B cell (primary cell): ENCODE results near the gene CDH13. TPM values are rescaled to one million over a fixed set of nuclear protein-coding genes. Genes with fewer than 3 reads are reported as not detected.

ENCODE experiments used
- ATAC-seq: fragments of 200-7000 bp; cut with Tn5 transposase; one replicate; pipeline ENCODE4 v1.10.0; 2021; ENCODE audit warnings: low read depth, mild to moderate bottlenecking, moderate number of reproducible peaks, moderate library complexity
- CTCF ChIA-PET: fragments of 350-600 bp; sonication (Branson Sonifier 250); formaldehyde crosslinking; loops from one replicate; lab custom pipeline; 2021; ENCODE audit warnings: antibody characterized with exemption, inconsistent platforms; lab: Charles Lee
- POLR2A ChIA-PET: fragments of 350-600 bp; sonication (Branson Sonifier 250); formaldehyde crosslinking; loops from one replicate; lab custom pipeline; 2021; ENCODE audit warnings: antibody characterized with exemption; lab: Charles Lee
- DNase-seq: peaks from one replicate; pipeline ENCODE4 v3.0.0; 2013
- H2AFZ ChIP-seq: 2 replicates; pipeline ENCODE4 v1.6.1; 2012; ENCODE audit warnings: mild to moderate bottlenecking, low read depth, low read length; ENCODE audit not compliant: insufficient read depth, poor library complexity, severe bottlenecking
- H3K27ac ChIP-seq, 2 donors: 1 replicate in 1 of 2; 2 replicates in 1 of 2; pipeline ENCODE4 v1.5.1; 2012 to 2013; ENCODE audit warnings: low read length in 2 of 2, mild to moderate bottlenecking in 2 of 2, moderate library complexity in 1 of 2
- H3K27me3 ChIP-seq, 4 experiments: fragments of 200-600 bp in 1 of 4; sonication (generic) in 1 of 4; replicated peaks in 1 of 4; 1 replicate in 2 of 4; 2 replicates in 2 of 4; pipeline versions ENCODE4 v1.6.1 to v1.7.0; 2013 to 2016; ENCODE audit warnings: low read length in 3 of 4, mild to moderate bottlenecking in 2 of 4, mixed read lengths in 1 of 4, moderate library complexity in 1 of 4; ENCODE audit not compliant: insufficient read depth in 4 of 4, control insufficient read depth in 3 of 4; ENCODE audit errors: control extremely low read depth in 1 of 4
- H3K36me3 ChIP-seq, 2 experiments: replicated peaks in 1 of 2; 1 replicate in 1 of 2; 2 replicates in 1 of 2; pipeline versions ENCODE4 v1.6.1 to v1.7.1; 2013; ENCODE audit warnings: low read length in 1 of 2; ENCODE audit not compliant: insufficient read depth in 2 of 2, control insufficient read depth in 1 of 2; ENCODE audit errors: control extremely low read depth in 1 of 2, extremely low read depth in 1 of 2
- H3K4me1 ChIP-seq, 2 donors: fragments of 200-600 bp in 1 of 2; sonication (generic) in 1 of 2; 1 replicate in 1 of 2; 2 replicates in 1 of 2; pipeline versions ENCODE4 v1.5.1 to v1.6.1; 2013 to 2017; ENCODE audit warnings: low read length in 2 of 2; ENCODE audit not compliant: control insufficient read depth in 2 of 2, insufficient read depth in 2 of 2
- H3K4me2 ChIP-seq: replicated peaks from 2 replicates; pipeline ENCODE3; 2012; ENCODE audit warnings: mild to moderate bottlenecking, low read depth, low read length; ENCODE audit not compliant: poor library complexity, severe bottlenecking
- H3K4me3 ChIP-seq, 5 experiments: fragments of 200-600 bp in 1 of 5; sonication (generic) in 1 of 5; 1 replicate in 3 of 5; 2 replicates in 2 of 5; pipeline versions ENCODE4 v1.5.1 to v1.7.0; 2011 to 2016; ENCODE audit warnings: low read length in 4 of 5, mild to moderate bottlenecking in 4 of 5, low read depth in 2 of 5, control low read depth in 1 of 5, moderate library complexity in 1 of 5; ENCODE audit not compliant: insufficient read depth in 1 of 5; ENCODE audit errors: control extremely low read depth in 1 of 5, extremely low read depth in 1 of 5
- H3K79me2 ChIP-seq: fragments of 200-600 bp; sonication (generic); one replicate; pipeline ENCODE4 v1.6.0; 2016; ENCODE audit warnings: low read length; ENCODE audit not compliant: control insufficient read depth, insufficient read depth
- H3K9ac ChIP-seq: fragments of 200-600 bp; sonication (generic); 2 replicates; pipeline ENCODE4 v1.6.1; 2017; ENCODE audit warnings: mild to moderate bottlenecking, low read length, moderate library complexity
- H3K9me3 ChIP-seq, 3 donors: one replicate each; pipeline versions ENCODE4 v1.6.1 to v1.7.1; 2013; ENCODE audit warnings: low read length in 2 of 3; ENCODE audit not compliant: control insufficient read depth in 2 of 3, insufficient read depth in 1 of 3; ENCODE audit errors: control extremely low read depth in 1 of 3
- H4K20me1 ChIP-seq: 2 replicates; pipeline ENCODE4 v1.6.0; 2012; ENCODE audit warnings: mild to moderate bottlenecking, low read length; ENCODE audit not compliant: insufficient read depth, control insufficient read depth, poor library complexity, severe bottlenecking
- H3K27ac Mint-ChIP-seq: one replicate; pipeline ENCODE4 v1.8.0; 2021; ENCODE audit warnings: mixed read lengths
- H3K27me3 Mint-ChIP-seq: one replicate; pipeline ENCODE4 v1.8.0; 2021; ENCODE audit warnings: mixed read lengths
- H3K4me1 Mint-ChIP-seq: one replicate; pipeline ENCODE4 v1.8.0; 2021; ENCODE audit warnings: mixed read lengths
- H3K4me3 Mint-ChIP-seq: one replicate; pipeline ENCODE4 v1.8.0; 2021; ENCODE audit warnings: mixed read lengths
- H3K9me3 Mint-ChIP-seq: one replicate; pipeline ENCODE4 v1.8.0; 2022; ENCODE audit warnings: mixed read lengths; ENCODE audit not compliant: insufficient read depth
- CTCF ChIP-seq: fragments of 200-600 bp; IDR thresholded peaks from one replicate; pipeline ENCODE4 v1.8.0; 2022; ENCODE audit warnings: antibody characterized with exemption, mild to moderate bottlenecking
- EZH2 ChIP-seq: IDR thresholded peaks from 2 replicates; pipeline ENCODE4 v1.6.1; 2012; ENCODE audit warnings: borderline replicate concordance, low read depth, mild to moderate bottlenecking, moderate library complexity, low read length; ENCODE audit not compliant: insufficient read depth, poor library complexity, severe bottlenecking
- whole genome bisulfite sequencing: methylation state at CpG from one replicate; pipeline ENCODE4 v1.1.5; 2013; ENCODE audit warnings: missing lambda C conversion rate; ENCODE audit not compliant: insufficient coverage; 5-methylcytosine and 5-hydroxymethylcytosine counted together
- intact Hi-C: fragments of 100-400 bp; cut with micrococcal nuclease; formaldehyde crosslinking; loops from one replicate; pipeline ENCODE4 v1.10.0; 2022
- polyA plus RNA-seq: library from polyadenylated mRNA; depleted of rRNA; stranded (reverse); fragments of >200 nt; gene quantifications from 2 replicates; pipeline ENCODE4 v1.2.3, GENCODE V29; 2012
- total RNA-seq, 2 donors: library from RNA; stranded (reverse); fragments of 120-200 nt in 1 of 2; gene quantifications; 1 replicate in 1 of 2; 2 replicates in 1 of 2; pipeline versions ENCODE4 v1.2.3 to v1.2.4, GENCODE V29; 2013 to 2022

The CDH13 gene
- total and polyA plus RNA-seq, 2 donors (not counting 1 experiment from before 2014, with no cell fraction given): not detected

- Histone ChIP-seq H3K27me3 (no peaks in the 10 kb centered on the region), H3K4me1 (no peaks in the 10 kb centered on the region), H3K27ac (no peak overlapping the region), H3K4me2 (no peak overlapping the region), H3K36me3 (no peaks in the 10 kb centered on the region), H3K79me2 (no peaks in the 10 kb centered on the region), H2AFZ (no peak overlapping the region), H4K20me1 (no peaks in the 10 kb centered on the region), H3K4me3 (no peak overlapping the region), H3K9me3 (no peaks in the 10 kb centered on the region), H3K9ac (no peak overlapping the region)
- Mint-ChIP-seq H3K9me3 (no peaks in the 10 kb centered on the region), H3K27ac (no peak overlapping the region), H3K4me3 (no peak overlapping the region), H3K4me1 (no peaks in the 10 kb centered on the region), H3K27me3 (peaks cover 4% of the 10 kb centered on the region)
- intact Hi-C loops: no loop called here
- DNase-seq (no peak), ATAC-seq (no peak)
- TF ChIP-seq CTCF (no peak), EZH2 (no peak)
- ChIA-PET CTCF (no interaction called here), POLR2A (no interaction called here)
- WGBS: no CpG with 5 or more reads among the region's 7 CpGs
Observed at GRCh38 chr16:83329441-83329840, 702.7 kb downstream of the CDH13 start.

- no peak for DNase-seq
- H3K4me1 ChIP-seq: no peaks in the 10 kb centered on the region
- H3K4me2 ChIP-seq: no peak overlapping the region
- H3K9ac ChIP-seq: no peak overlapping the region
- 86% methylated on average over 1 of the region's 2 CpGs for WGBS
- no peaks in the 10 kb centered on the region for H4K20me1 ChIP-seq
- peaks cover 4% of the 10 kb centered on the region for H3K27me3 Mint-ChIP-seq
- no peak overlapping the region for H3K4me3 ChIP-seq
- ChIA-PET POLR2A (no interaction called here), CTCF (no interaction called here)
- no peak overlapping the region for H3K27ac ChIP-seq
- intact Hi-C loops: no loop called here
- no peaks in the 10 kb centered on the region for H3K27me3 ChIP-seq
- no peak overlapping the region for H2AFZ ChIP-seq
- no peaks in the 10 kb centered on the region for H3K9me3 ChIP-seq
- no peaks in the 10 kb centered on the region for H3K36me3 ChIP-seq
- TF ChIP-seq CTCF (no peak), EZH2 (no peak)
- no peaks in the 10 kb centered on the region for H3K9me3 Mint-ChIP-seq
- no peaks in the 10 kb centered on the region for H3K4me1 Mint-ChIP-seq
- H3K27ac Mint-ChIP-seq: no peak overlapping the region
- H3K4me3 Mint-ChIP-seq: no peak overlapping the region
- ATAC-seq: no peak
- no peaks in the 10 kb centered on the region for H3K79me2 ChIP-seq
Observed at GRCh38 chr16:83330251-83330650, 703.5 kb downstream of the CDH13 start.
